OCI-LY3 (cell line): Measurements from ENCODE around the gene ARHGAP28.

Source experiments
- H2AFZ ChIP-seq: fragments of 200-600, 300-600 bp; shearing (Covaris generic); 2 replicates; pipeline ENCODE4 v1.6.0; 2014; ENCODE audit warnings: antibody characterized with exemption, low read depth, low read length
- H3K27ac ChIP-seq: fragments of 200-600, 300-600 bp; sonication (generic); 2 replicates; pipeline ENCODE4 v1.5.1; 2014; ENCODE audit warnings: mild to moderate bottlenecking, low read length, moderate library complexity, mixed read lengths
- H3K27me3 ChIP-seq: fragments of 200-600, 300-600 bp; sonication (generic); 2 replicates; pipeline ENCODE4 v1.6.1; 2014; ENCODE audit warnings: low read depth, low read length, mixed read lengths
- H3K36me3 ChIP-seq: fragments of 200-600, 300-600 bp; sonication (generic); replicated peaks from 2 replicates; pipeline ENCODE3; 2014; ENCODE audit warnings: low read depth, low read length, mixed read lengths
- H3K4me1 ChIP-seq: fragments of 300-600, 200-600 bp; sonication (generic); 2 replicates; pipeline ENCODE4 v1.6.1; 2014; ENCODE audit warnings: low read length, mixed read lengths
- H3K4me2 ChIP-seq: fragments of 200-600, 300-600 bp; sonication (generic); 2 replicates; pipeline ENCODE4 v1.6.1; 2014; ENCODE audit warnings: low read length, mixed read lengths
- H3K4me3 ChIP-seq: fragments of 300-600, 200-600 bp; sonication (generic); 2 replicates; pipeline ENCODE4 v1.5.1; 2014; ENCODE audit warnings: antibody characterized with exemption, mild to moderate bottlenecking, low read length, moderate library complexity
- H3K79me2 ChIP-seq: fragments of 300-600, 200-600 bp; shearing (Covaris generic); 2 replicates; pipeline ENCODE4 v1.6.1; 2014; ENCODE audit warnings: mild to moderate bottlenecking, low read length, mixed read lengths
- H3K9ac ChIP-seq: fragments of 300-600, 200-600 bp; shearing (Covaris generic); 2 replicates; pipeline ENCODE4 v1.6.0; 2014; ENCODE audit warnings: mild to moderate bottlenecking, low read length, moderate library complexity
- H3K9me3 ChIP-seq: fragments of 200-600, 300-600 bp; shearing (Covaris generic); 2 replicates; pipeline ENCODE4 v1.6.1; 2014; ENCODE audit warnings: low read length, mixed read lengths; ENCODE audit not compliant: insufficient read depth
- H4K20me1 ChIP-seq: fragments of 200-600, 300-600 bp; sonication (generic); 2 replicates; pipeline ENCODE4 v1.6.1; 2016; ENCODE audit warnings: low read length, mixed read lengths; ENCODE audit not compliant: insufficient read depth
- CTCF ChIP-seq: fragments of 200-600, 300-600 bp; sonication (generic); IDR thresholded peaks from 2 replicates; pipeline ENCODE4 v1.5.1; 2014; ENCODE audit warnings: antibody characterized with exemption, low read length, low read depth
- EZH2phosphoT487 ChIP-seq: fragments of 200-600 bp; shearing (Covaris generic); IDR thresholded peaks from 2 replicates; pipeline ENCODE4 v1.6.1; 2018; ENCODE audit warnings: antibody characterized with exemption, mixed run types, low read depth

The ARHGAP28 gene

GRCh38 chr18:6860804-6861448 lies 131.4 kb downstream of the ARHGAP28 start:
- Histone ChIP-seq H3K36me3 (no peaks in the 10 kb centered on the region), H3K4me1 (no peaks in the 10 kb centered on the region), H3K4me2 (no peak overlapping the region), H4K20me1 (no peaks in the 10 kb centered on the region), H3K79me2 (no peaks in the 10 kb centered on the region), H3K9me3 (no peaks in the 10 kb centered on the region), H3K27ac (no peak overlapping the region), H2AFZ (no peak overlapping the region), H3K4me3 (no peak overlapping the region), H3K9ac (no peak overlapping the region), H3K27me3 (no peaks in the 10 kb centered on the region)
- TF ChIP-seq CTCF: no peak
- TF ChIP-seq EZH2phosphoT487: no peak

- TF ChIP-seq CTCF (no peak), EZH2phosphoT487 (no peak)
- H3K27ac ChIP-seq: no peak overlapping the region
- no peak overlapping the region for H2AFZ ChIP-seq
- H3K4me3 ChIP-seq: no peak overlapping the region
- H3K4me2 ChIP-seq: no peak overlapping the region
- no peaks in the 10 kb centered on the region for H3K4me1 ChIP-seq
- no peaks in the 10 kb centered on the region for H3K9me3 ChIP-seq
- no peak overlapping the region for H3K9ac ChIP-seq
- no peaks in the 10 kb centered on the region for H3K27me3 ChIP-seq
- no peaks in the 10 kb centered on the region for H3K79me2 ChIP-seq
- H4K20me1 ChIP-seq: no peaks in the 10 kb centered on the region
- H3K36me3 ChIP-seq: no peaks in the 10 kb centered on the region
These were observed 135.7 kb downstream of the ARHGAP28 start for GRCh38 chr18:6865251-6865650.

DNA sequence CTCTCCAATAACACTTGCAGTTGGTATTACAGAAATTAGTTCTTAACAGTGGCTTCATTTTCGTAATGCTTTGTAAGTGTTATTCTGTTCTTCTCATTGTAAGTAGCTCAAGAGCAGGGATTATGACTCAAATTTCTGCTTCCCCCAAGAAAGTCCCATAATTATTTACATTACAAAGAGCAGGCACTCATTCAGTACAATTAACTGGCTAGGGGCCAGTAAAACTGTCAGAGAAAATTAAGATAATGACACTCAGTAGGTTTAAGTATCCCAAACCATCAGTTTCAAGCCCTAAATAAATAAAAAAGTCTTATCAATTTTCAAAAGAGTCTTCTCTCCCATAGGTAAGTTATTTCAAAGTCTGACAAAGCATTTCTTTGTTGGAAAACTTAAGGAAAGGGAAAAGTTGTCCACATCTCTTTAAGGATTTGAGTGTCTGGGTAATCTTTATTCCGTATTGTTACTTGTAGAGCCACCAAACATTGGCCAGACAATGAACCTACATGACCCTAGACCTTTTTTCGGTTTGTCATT lies 137.1 kb downstream of the ARHGAP28 start:
- no peak overlapping the region for H3K4me2 ChIP-seq
- no peaks in the 10 kb centered on the region for H4K20me1 ChIP-seq
- no peak overlapping the region for H3K27ac ChIP-seq
- no peaks in the 10 kb centered on the region for H3K27me3 ChIP-seq
- TF ChIP-seq CTCF (no peak), EZH2phosphoT487 (no peak)
- H3K9ac ChIP-seq: no peak overlapping the region
- no peak overlapping the region for H3K4me3 ChIP-seq
- H3K36me3 ChIP-seq: no peaks in the 10 kb centered on the region
- no peaks in the 10 kb centered on the region for H3K4me1 ChIP-seq
- H3K79me2 ChIP-seq: no peaks in the 10 kb centered on the region
- no peak overlapping the region for H2AFZ ChIP-seq
- no peaks in the 10 kb centered on the region for H3K9me3 ChIP-seq

DNA sequence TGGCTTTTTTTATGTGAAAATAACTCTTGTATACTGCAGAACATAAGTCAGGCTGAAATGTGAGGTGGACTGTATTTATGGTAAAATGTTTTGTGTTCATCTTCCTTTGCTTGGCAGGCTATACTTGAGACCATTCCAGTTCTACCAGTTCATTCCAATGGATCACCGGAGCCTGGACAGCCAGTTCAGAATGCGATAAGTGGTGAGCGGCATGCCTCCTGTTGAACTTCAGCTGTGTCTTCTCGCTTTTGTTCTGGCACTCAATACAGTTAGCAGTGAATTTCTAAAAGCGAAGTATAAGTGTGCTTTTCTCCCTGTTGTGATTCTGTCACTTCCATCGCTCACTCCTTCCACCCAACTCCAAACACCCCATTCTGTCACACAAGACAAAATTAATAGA lies 138.5 kb downstream of the ARHGAP28 start:
- H4K20me1 ChIP-seq: no peaks in the 10 kb centered on the region
- H3K4me1 ChIP-seq: no peaks in the 10 kb centered on the region
- no peak overlapping the region for H3K4me2 ChIP-seq
- no peak for TF ChIP-seq EZH2phosphoT487
- TF ChIP-seq CTCF: no peak
- no peak overlapping the region for H2AFZ ChIP-seq
- no peaks in the 10 kb centered on the region for H3K9me3 ChIP-seq
- no peak overlapping the region for H3K9ac ChIP-seq
- H3K27me3 ChIP-seq: no peaks in the 10 kb centered on the region
- H3K27ac ChIP-seq: no peak overlapping the region
- no peaks in the 10 kb centered on the region for H3K79me2 ChIP-seq
- H3K4me3 ChIP-seq: no peak overlapping the region
- H3K36me3 ChIP-seq: no peaks in the 10 kb centered on the region
